HG03565 (cell line): ENCODE measurements around the gene CDC42EP4.

Source experiments
- ATAC-seq: cut with Tn5 transposase; IDR thresholded peaks from one replicate; pipeline ENCODE4 v1.9.1; 2021; ENCODE audit warnings: mild to moderate bottlenecking, moderate library complexity; ENCODE audit not compliant: unreplicated experiment

Gene CDC42EP4

DNA sequence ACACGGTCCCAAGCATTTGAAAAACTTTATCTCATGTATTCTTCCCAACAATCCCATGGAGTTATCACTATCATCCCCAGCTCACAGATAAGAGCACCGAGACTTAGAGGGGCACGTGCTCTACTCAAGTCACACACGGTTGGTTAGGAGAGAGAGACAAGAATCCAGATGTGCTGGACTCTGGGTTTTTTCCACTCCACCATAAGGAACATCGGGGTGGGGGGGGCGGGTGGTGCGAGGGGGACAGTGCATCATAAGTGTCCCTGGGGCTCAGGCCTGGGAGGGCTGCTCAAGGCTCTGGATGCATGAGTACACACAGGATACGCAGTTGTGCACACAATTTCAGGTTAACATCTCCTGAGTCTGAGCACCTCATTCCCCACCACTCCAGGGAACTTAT is 7.4 kb downstream of the CDC42EP4 start:
- ATAC-seq = no peak

DNA sequence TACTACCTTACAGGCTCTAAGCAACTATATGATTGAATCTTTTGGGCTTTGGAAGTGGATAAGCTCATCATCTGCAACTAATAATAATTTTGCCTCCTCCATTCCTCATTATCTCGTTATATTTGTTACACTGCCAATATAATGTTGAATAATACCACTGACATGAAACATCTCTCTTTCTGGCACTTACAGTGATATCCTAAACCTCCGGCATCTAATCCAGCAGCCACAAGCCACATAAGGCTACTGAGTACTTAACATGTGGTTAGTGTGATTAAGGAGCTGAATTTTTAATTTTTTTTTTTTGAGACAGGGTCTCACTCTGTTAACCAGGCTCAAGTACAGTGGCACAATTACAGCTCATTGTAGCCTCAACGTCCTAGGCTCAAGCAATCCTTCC is 9.6 kb downstream of the CDC42EP4 start:
- ATAC-seq = no peak

DNA sequence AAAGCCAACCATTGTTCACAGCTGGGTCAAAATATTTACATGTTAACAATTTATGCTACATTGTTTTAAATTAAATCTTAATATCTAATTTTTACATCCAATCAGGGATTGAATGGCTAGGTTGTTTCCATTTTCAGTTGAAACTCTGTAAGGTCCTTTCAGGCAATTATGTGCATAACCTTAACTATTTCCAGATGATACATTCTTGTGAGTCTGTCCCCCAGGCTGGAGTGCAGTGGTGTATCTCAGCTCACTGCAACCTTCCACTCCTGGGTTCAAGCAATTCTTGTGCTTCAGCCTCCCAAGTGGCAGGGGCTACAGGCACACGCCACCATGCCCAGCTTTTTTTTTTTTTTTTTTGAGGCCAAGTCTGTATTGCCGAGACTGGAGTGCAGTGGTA is 10.4 kb downstream of the CDC42EP4 start:
- ATAC-seq = no peak

DNA sequence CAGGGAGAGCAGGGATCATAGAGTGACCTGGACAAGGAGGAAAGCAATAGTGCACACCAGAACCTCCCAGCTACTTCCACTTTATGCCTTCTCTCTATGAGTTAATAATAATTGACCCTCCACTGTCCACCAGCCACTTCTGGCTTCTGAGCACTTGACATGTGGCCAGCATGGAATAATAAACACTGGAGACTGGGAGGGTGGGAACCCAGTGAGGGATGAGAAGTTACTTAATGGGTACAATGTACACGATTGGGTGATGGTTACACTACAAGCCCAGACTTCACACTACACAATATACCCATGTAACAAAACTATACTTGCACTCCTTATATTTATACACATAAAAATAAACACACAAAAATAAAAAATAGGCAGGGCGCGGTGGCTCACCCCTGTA is 11.4 kb downstream of the CDC42EP4 start:
- no peak for ATAC-seq

DNA sequence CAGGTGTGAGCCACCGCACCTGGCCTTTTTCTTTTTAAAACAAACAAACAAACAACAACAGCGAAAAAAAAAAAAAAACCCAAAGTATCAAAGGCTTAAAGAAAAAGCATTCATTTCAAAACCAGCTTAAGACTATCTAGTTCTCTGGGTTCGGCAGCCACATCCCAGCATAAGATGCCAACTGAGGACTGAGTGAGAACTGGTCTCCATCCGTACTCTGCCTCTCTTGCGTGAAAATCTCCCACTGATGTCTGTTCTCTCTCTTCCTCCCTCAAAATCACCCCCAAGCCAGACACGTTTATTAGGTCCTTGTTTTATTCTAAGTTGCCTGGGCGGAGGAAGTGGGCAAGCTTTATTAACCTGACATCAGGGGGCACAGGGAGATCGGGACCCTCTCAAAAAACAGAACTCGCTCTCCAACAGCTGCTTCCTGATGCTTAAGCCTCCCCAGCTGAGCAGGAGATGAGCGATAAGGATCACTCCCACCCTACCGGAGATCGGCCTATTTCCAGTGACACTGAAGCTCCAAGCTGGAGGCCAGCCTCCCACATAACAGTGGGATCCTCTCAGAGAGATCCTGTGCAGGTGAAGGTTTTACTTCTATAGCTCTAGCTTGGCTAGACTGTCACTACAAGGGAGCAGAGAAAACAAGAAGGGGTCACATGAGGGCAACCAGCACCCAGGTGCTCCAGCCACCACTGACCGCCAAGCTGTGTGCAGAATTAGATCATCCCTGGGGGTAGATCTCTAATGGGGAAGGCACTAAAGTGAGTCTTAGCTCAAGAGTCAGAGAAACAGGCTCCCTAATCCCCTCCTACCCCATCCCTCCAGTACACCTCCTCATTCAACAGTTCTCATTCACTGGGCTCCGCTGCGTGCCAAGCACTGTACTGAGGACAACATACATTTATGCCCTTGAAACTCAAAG is 13.6 kb downstream of the CDC42EP4 start:
- ATAC-seq = no peak

DNA sequence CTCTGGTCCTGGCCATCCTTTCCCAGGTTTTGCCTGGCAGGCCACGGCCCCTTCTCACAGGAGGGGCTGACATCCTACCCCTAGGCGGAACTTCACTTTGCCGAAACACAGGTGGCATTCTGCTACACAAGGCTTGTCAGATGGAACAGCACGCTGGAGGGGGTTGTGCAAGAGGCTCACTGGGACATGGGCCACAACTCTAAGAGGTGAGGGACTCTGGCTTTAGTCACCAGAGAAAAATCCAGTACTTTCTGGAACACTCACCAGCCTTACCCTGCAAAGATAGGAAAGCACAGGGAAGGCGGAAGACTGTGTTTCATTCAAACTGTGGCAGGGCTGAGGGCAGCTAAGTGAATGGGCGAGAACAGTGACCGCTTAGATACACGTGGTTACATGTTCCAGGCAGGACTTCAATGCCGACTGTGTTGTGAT is 18.3 kb downstream of the CDC42EP4 start:
- no peak for ATAC-seq

DNA sequence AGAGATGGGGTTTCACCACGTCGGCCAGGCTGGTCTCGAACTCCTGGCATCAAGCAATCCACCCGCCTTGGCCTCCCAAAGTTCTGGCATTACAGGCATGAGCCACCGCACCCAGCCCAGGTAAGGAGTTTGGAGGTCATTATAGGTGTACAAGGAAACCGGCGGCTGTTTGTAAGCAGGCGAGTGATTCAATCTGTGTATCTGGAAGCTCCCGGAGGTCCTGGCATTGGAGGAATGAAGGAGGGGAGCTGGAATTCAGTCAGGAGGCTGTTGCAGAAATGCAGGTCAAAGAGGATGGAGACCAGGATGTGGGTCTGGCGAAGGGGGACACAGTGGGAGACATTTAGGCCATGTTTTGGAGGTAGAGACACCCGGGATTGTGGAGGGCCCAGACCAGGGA is 18.8 kb downstream of the CDC42EP4 start:
- ATAC-seq = no peak

DNA sequence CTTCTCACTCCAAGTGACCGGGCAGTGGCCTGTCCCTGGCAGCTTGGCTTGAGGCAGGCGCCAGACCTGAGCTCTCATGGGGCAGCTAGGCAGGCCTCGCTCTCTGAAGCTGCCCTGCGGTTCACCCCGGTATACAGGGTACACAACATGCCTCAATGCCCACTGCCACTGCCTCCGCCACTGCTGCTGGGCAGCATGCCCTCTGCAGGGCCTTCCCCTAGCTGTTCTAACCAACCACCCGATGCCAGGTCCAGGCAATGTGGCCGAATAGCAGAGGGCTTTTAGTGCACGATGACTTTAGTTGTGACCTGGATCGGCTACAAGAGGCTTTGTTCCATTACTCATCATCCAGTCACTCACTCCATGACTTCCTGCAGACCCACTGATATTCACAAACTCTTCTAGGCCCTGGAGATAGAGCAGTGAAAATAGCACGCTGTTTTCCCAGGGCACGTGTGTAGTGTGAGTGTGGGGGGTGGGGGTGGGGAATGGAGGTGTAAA is 19.7 kb downstream of the CDC42EP4 start:
- no peak for ATAC-seq

DNA sequence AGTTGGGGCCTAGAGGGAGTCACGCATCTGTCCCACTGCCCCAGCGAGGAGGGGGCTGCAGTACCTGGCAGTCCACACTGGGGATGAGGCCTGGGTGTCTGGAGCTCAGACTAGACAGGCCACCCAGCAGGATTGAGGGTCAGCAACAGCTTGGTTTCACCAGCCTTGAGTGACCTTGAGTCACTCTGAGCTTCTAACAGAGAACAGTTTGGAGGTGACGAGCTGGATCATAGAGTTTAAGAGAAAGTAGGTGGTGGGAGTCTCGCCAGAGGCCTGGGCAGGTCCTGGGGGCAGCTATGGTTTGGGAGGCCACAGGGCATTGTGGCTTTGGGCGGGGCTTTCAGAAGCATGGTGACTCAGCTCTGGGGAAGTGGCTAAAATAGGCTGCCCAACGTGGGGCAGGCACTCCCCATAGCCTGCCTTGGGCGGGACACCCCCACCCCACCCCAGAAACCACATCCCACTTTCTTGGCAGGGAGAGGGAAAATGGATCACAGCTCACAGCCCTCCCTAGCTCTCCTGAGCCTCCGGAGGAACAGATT is 20.5 kb downstream of the CDC42EP4 start:
- ATAC-seq = peak; percentile 77

DNA sequence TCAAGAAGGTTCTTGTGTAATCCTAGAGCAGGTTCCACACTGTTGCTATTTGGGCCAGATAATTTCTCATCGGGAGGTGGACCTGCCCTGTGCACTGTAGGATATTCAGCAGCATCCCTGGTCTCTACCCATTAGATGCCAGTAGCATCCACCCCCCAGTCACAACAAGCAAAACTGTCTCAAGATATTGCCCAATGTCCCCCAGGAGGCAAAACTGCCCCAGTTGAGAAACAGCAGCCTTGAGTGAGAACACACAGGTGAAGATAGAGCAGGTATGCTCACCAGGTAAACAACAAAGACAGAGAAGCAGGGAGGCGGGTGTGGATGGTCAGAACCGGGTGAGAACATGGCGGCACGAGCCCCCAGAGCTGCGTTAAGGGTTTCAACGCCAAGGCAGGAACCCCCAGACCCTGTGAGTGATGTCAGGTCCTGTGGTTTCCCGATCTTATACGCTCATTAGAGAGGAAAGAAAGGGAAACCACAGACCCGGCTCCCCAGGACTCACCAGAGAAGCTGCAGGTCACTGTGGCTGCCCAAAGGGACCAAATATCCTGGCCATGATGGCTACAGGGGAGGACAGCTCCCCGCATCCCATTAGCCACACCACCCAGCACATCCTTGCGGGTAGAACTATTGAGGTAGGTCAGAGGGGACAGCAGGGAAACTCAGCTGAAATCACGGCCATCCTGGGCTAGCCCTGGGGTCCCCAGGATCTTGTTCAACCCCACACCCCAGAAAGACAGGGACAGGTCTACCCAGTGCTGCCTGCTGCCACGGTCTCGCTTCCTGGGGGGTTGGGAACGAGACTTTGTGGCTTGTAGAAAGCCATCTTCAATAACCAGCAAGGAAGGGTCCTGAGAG is 21.2 kb downstream of the CDC42EP4 start:
- ATAC-seq = no peak

DNA sequence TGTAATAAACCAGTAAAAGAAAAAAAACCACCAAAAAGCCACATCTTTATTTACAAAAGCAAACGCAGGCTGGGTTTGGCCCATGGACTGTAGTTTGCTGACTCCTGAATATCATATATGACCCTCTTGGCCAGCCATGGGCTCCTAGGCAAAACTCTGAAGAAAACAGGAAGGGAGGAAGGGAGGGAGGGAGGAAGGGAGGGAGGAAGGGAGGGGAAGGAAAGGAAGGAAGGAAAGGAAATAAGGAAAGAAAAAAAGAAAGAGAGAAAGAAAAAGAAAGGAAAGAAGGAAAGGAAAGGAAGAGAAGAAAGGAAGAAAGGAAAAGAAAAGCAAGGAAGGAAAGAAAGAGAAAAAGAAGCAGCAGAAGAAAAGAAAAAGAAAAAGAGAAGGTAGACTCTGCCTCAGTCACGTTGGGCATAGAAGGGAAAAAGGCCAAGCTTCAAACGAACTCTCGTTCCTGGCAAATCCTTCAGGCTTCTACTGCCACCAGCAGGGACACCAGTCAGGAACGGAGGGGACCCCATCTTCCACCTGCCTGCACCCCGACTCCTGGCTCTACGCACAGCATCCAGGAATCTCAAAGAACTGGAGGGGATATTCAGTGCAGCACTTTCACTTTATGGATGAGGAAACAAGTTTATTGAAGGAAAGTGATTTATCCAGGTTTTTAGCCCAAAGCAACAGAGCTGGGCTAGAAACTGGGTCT is 22.1 kb downstream of the CDC42EP4 start:
- ATAC-seq = no peak

DNA sequence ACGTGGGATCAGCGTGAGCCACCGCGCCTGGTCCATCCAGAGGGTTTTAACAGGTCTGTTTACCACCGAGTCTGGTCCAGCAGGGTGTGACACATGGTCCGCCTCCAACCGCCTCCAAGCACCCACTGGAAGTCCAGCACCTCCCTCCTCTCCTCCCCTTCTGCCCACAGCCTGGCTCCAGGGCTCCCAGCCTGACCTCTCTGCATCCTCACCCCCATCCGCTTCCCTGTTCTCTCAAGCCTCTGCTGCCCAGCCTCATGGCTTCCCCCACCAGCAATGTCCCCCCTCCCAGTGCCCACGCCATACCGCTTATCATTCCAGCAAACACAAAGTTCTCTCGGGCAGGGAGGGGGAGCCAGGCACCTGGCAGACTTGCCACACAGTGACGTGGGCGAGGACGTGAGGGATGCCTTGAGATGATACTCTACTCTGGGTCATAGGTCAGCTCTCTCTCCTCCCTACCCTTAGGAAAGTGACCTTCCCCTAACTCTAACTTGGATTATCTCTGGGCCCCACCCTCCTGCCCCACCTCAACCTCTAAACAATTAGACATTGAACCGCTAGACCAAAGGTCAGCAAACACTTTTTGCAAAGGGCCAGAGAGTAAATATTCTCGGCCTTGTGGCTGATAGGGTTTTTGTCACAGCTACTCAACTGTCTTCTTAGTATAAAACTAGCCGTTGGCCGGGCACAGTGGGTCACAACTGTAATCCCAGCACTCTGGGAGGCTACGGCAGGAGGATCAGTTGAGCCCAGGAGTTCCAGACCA is 23.1 kb downstream of the CDC42EP4 start:
- ATAC-seq = no peak

DNA sequence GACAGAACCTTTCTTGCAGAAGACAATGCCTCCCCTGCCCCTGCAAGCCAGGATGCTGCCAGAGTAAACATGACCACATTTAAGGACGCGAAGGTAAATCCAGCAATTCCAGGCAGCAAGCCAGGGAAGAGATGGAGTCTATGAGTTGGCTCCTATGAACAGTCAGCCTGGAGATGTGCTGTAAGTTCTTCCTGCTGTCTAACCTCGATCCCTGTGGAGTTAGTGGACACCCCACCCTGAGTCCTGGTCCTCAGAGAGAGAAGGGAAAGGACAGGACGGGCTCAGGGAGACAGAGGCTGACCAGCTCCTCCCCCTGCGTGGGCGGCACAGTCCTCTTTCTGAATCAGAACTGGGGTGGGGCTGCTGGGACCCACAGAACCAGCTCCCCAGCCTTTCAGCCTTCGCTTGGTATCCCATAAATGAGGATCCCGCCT is 24.9 kb downstream of the CDC42EP4 start:
- no peak for ATAC-seq

DNA sequence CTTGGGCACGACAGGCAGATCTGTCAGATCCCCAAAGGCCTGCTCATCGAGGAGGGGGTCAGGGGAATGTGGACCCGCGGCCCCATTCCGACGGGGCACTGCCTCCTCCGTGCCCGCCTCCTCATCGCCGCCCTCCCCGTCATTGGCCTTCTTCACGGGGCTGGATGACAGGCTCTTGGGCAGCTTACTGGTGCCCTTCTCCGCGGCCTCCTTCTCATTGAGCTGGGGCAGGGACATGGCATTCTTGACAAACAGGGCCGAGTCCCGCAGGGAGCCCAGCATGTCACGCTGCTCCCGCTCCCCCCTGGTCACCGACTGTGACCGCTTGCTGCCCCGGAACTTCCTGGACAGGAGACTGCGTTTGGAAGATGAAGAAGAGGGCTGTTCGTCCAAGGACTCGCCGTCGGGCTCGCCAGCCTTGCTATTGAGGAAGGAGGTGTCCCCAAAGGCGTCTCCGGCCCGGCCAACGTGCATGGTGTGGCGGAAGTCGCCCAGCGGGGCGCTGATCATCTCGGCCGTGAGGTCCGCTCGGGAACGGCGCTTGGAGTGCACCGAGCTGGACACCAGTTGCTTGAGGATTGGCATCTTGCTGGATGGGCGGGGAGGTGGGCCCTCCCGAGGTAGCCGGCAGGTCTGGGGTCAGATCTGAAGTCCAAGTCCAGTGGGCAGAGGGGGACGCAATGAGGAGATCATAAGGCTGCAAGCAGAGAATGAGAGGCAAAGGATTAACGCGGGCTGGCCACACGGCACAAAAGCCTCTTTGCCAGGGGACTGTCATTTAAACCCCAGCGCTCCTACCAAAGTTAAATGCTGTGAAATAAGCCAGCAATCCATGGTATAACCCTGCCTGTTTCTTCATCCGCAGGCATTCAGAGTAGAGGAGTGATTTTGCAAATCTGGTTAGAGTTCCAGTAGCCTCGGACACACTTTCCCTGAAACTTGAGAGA is 25.6 kb downstream of the CDC42EP4 start:
- no peak for ATAC-seq

DNA sequence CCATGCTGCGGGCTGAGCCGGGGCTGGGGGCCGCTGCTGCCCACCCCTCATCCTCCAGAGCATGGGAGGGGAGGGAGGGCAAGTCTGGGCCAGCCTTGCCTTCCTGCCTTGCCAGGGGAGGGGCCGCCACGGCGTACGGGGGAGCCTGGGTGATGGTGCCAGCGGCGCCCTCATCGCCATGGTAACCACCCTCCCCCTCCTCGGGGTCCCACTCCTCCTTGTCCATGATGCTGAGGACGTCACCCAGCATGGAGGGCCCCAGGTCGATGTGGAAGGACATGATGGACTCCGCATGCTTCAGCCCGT is 26.2 kb downstream of the CDC42EP4 start:
- ATAC-seq = no peak

DNA sequence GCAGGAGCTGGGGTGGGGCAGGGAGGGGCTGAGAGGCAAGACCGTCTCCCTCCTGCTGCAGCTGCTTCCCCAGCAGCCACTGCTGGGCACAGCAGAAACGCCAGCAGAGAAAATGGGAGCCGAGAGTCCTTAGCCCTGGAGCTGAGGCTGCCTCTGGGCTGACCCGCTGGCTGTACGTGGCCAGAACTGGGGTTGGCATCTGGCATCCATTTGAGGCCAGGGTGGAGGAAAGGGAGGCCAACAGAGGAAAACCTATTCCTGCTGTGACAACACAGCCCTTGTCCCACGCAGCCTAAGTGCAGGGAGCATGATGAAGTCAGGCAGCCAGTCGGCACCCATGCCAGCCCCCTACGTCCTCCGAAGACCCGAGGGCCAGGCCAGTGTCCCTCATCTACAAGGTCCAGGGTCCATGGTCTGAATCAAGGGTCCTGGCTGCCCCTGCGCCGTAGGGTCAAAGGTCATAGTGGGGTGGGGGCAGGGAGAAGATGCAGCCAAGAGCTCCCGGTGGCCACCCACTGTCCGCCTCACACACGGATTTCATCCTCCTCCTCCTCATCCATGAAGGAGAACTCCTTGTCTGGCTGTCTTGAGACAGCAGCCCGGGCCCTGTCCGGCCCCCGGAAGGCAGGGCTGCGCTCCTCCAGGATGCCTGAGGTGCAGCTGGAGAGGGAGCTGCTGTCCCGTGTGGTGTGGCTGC is 26.7 kb downstream of the CDC42EP4 start:
- no peak for ATAC-seq

DNA sequence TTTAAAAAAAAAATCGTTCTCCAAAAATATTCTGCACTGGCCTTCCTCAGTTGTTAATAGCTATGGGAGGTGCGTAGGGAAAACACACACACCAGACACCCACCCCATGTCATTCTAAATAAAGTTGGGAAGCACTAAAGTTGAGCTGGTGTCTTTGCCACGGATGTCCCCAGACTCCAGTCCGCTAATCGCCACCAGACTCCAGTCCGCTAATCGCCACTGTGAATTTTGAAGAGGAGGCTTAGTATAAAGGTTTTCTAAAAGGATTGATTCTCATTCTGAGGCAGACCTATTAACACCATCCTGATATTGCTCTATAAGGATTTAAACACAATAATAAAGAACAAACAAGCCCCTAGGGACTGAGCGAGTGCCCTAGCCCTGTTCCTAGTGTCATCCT is 27.4 kb downstream of the CDC42EP4 start:
- no peak for ATAC-seq

DNA sequence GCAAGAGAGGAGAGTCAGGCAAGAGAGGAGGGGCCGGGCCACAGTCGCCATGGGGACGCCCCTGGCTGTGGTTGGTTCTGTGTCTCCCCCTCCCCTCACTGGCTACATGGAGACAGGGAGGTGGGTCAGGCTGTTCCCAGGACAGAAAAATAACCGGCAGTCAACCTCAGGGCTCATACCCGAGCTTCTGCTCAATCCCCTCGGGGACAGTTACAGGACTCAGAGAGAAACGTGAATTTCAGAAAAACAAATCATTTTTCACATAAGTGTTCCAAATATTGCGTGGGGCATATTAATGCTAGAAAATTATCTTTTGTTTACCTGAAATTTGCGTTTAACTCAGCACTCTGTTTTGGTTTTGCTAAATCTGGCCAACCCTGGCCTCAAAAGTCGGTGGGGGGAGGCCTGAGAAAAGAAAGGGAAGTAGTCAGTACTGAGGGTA is 27.9 kb downstream of the CDC42EP4 start:
- ATAC-seq = no peak
